Spinal cord (tissue), 10 donors: ENCODE measurements around the gene VPS13C. TPM values are rescaled to one million over a fixed set of nuclear protein-coding genes. Genes with fewer than 3 reads are reported as not detected.

ENCODE experiments used
- DNase-seq, 6 donors: peaks; one replicate each; pipeline versions ENCODE4 v3.0.0 to v3.0.0-alpha.2; 2013 to 2015; ENCODE audit warnings: low spot score in 6 of 6, low read depth in 4 of 6
- H3K27ac ChIP-seq: one replicate; pipeline ENCODE4 v1.5.1; 2013; ENCODE audit warnings: low read depth, low read length, control low read depth
- H3K27me3 ChIP-seq: one replicate; pipeline ENCODE4 v1.6.1; 2013; ENCODE audit warnings: low read length; ENCODE audit not compliant: control insufficient read depth, insufficient read depth
- H3K36me3 ChIP-seq: one replicate; pipeline ENCODE4 v1.6.1; 2013; ENCODE audit warnings: low read length; ENCODE audit not compliant: control insufficient read depth, insufficient read depth
- H3K4me1 ChIP-seq: one replicate; pipeline ENCODE4 v1.6.1; 2013; ENCODE audit warnings: low read length; ENCODE audit not compliant: control insufficient read depth, insufficient read depth
- H3K4me3 ChIP-seq: one replicate; pipeline ENCODE4 v1.5.1; 2013; ENCODE audit warnings: low read depth, low read length, control low read depth
- H3K9me3 ChIP-seq: one replicate; pipeline ENCODE4 v1.6.1; 2013; ENCODE audit warnings: low read length; ENCODE audit not compliant: control insufficient read depth, insufficient read depth
- WGBS: methylation state at CpG from one replicate; pipeline ENCODE4 v1.1.5; 2013; ENCODE audit warnings: missing lambda C conversion rate; ENCODE audit not compliant: insufficient coverage; 5-methylcytosine and 5-hydroxymethylcytosine counted together
- polyA plus RNA-seq, 2 donors: library from polyadenylated mRNA; unstranded; fragments of 120-200 nt; gene quantifications; one replicate each; pipeline ENCODE4 v1.2.1, GENCODE V29; 2013; ENCODE audit not compliant: insufficient read length in 2 of 2
- total RNA-seq, 2 donors: library from RNA; depleted of rRNA in 1 of 2; stranded (reverse); fragments of 120-200 nt in 1 of 2; fragments of >200 nt in 1 of 2; gene quantifications; one replicate each; pipeline versions ENCODE4 v1.2.3 to v1.2.4, GENCODE V29; 2013 to 2014
- donor health status: healthy.

The VPS13C gene
- total and polyA plus RNA-seq, 4 donors: 55.2 to 149 (median 66.0) TPM

- DNase-seq: peak in 3 of 6 donors; percentile 19 to 69 (median 28)
- no peaks in the 10 kb centered on the region for H3K36me3 ChIP-seq
- 18% methylated on average over 4 of the region's 14 CpGs for whole genome bisulfite sequencing
- H3K27ac ChIP-seq: no peak overlapping the region
- no peaks in the 10 kb centered on the region for H3K9me3 ChIP-seq
- peaks cover 14% of the 10 kb centered on the region for H3K4me1 ChIP-seq
- no peak overlapping the region for H3K4me3 ChIP-seq
- no peaks in the 10 kb centered on the region for H3K27me3 ChIP-seq
Measured at GRCh38 chr15:61807281-61807929, 252.8 kb downstream of the VPS13C start.

Other genes starting within 250 kb of the VPS13C start
- under 1 TPM; 0.06 to 0.79 TPM for gene C2CD4A, start 6.5 kb upstream of the VPS13C start, total RNA-seq
- gene C2CD4A, start 6.5 kb upstream of the VPS13C start, polyA plus RNA-seq: under 1 TPM; 0.78 to 0.86 TPM
- gene C2CD4B, start 104.8 kb upstream of the VPS13C start, total RNA-seq: 1 to 10 TPM; 3.8 to 5.6 TPM
- gene C2CD4B, start 104.8 kb upstream of the VPS13C start, polyA plus RNA-seq: 1 to 10 TPM; 2.0 to 2.1 TPM